Vagina (tissue), 2 donors: Measurements from ENCODE around the gene ENO2.
"Not testable (repeated sequence)": the region's sequence is repeated elsewhere in the genome, so short reads cannot be mapped to it uniquely, and the experiment has no call there.

ENCODE experiments used
- POLR2A ChIP-seq, 2 donors: fragments of 450-650 bp; IDR thresholded peaks; one replicate each; pipeline ENCODE4 v1.6.1; 2017; ENCODE audit warnings: antibody characterized with exemption in 2 of 2, mild to moderate bottlenecking in 2 of 2, moderate library complexity in 2 of 2
- POLR2AphosphoS5 ChIP-seq, 2 donors: sonication (generic); formaldehyde crosslinking; IDR thresholded peaks; one replicate each; pipeline ENCODE4 v1.9.0; 2017; ENCODE audit warnings: antibody characterized with exemption in 2 of 2, mild to moderate bottlenecking in 2 of 2, low read depth in 1 of 2; ENCODE audit not compliant: insufficient read depth in 1 of 2
- TF ChIP-seq, protein P1 (sequence below), 3 experiments: fragments of 450-650 bp in 2 of 3; fragments of 200-600 bp in 1 of 3; sonication (generic) in 1 of 3; IDR thresholded peaks; one replicate each; pipeline ENCODE4 v1.5.1; 2017 to 2019; ENCODE audit warnings: antibody characterized with exemption in 3 of 3, mild to moderate bottlenecking in 2 of 3, moderate library complexity in 2 of 3

- TF ChIP-seq, protein P1, sequence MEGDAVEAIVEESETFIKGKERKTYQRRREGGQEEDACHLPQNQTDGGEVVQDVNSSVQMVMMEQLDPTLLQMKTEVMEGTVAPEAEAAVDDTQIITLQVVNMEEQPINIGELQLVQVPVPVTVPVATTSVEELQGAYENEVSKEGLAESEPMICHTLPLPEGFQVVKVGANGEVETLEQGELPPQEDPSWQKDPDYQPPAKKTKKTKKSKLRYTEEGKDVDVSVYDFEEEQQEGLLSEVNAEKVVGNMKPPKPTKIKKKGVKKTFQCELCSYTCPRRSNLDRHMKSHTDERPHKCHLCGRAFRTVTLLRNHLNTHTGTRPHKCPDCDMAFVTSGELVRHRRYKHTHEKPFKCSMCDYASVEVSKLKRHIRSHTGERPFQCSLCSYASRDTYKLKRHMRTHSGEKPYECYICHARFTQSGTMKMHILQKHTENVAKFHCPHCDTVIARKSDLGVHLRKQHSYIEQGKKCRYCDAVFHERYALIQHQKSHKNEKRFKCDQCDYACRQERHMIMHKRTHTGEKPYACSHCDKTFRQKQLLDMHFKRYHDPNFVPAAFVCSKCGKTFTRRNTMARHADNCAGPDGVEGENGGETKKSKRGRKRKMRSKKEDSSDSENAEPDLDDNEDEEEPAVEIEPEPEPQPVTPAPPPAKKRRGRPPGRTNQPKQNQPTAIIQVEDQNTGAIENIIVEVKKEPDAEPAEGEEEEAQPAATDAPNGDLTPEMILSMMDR (IDR thresholded peaks at IDR 0.05), result not testable (repeated sequence)
- TF ChIP-seq POLR2A (IDR thresholded peaks at IDR 0.05); POLR2AphosphoS5 (IDR thresholded peaks at IDR 0.05; ENCODE audit: insufficient read depth in 1 of 2, low read depth in 1 of 2): not testable (repeated sequence)
Measured at GRCh38 chr12:6865307-6865706, 49.1 kb upstream of the ENO2 start.
